ENCODE measurements around the gene EEF1AKMT1. TPM values are rescaled to one million over a fixed set of nuclear protein-coding genes. Genes with fewer than 3 reads are reported as not detected.
A peak's percentile ranks its signal among the peaks of the same experiment; 100 is the strongest.

EEF1AKMT1 gene
- total and polyA plus RNA-seq, 2 experiments from 2014 or later, result 3.2 to 7.6 TPM

GRCh38 chr13:20714161-20714560, 59.6 kb downstream of the EEF1AKMT1 start (continued):
- TF ChIP-seq REST (IDR thresholded peaks at IDR 0.05; ENCODE audit: unreplicated experiment) (no peak), ETS1 (IDR thresholded peaks at IDR 0.05) (no peak), NANOG (IDR thresholded peaks at IDR 0.05; ENCODE audit: borderline replicate concordance) (no peak), EZH2phosphoT487 (IDR thresholded peaks at IDR 0.05; ENCODE audit: unreplicated experiment) (no peak), STAT1 (IDR thresholded peaks at IDR 0.05; ENCODE audit: unreplicated experiment) (no peak)

- H3K4me3 Mint-ChIP-seq, result no peak overlapping the region
- Histone ChIP-seq H4K20me1 (replicated peaks; ENCODE audit: insufficient read depth) (no peaks in the 10 kb centered on the region), H3K79me2 (replicated peaks; ENCODE audit: insufficient read depth) (no peaks in the 10 kb centered on the region), H2AFZ (peak overlapping the region; percentile 98; the same call in 1 of the 2 replicates), H3K36me3 (ENCODE audit: insufficient read depth) (no peaks in the 10 kb centered on the region), H3F3A (replicated peaks; ENCODE audit: low read depth) (no peaks in the 10 kb centered on the region), H3K9me2 (ENCODE audit: insufficient read depth) (no peaks in the 10 kb centered on the region), H3K27me3 (ENCODE audit: insufficient read depth) (no peaks in the 10 kb centered on the region; the same call in 1 of the 2 replicates), H3K4me2 (peak overlapping the region; percentile 78; the same call in 1 of the 2 replicates), H3K4me1 (ENCODE audit: insufficient read depth) (peaks cover 11% of the 10 kb centered on the region), H3K27ac (ENCODE audit: low read depth) (no peak overlapping the region), H3K4me3 (no peak overlapping the region)
- H3K4me1 Mint-ChIP-seq, result peaks cover 20% of the 10 kb centered on the region
- H3K36me3 Mint-ChIP-seq (ENCODE audit: low read depth), result no peaks in the 10 kb centered on the region
- no peaks in the 10 kb centered on the region for H3K9me3 Mint-ChIP-seq
- DNase-seq (ENCODE audit: low spot score) (no peak), ATAC-seq (no peak)
- H3K27me3 Mint-ChIP-seq (ENCODE audit: insufficient read depth, low read depth, poor library complexity), result peaks cover 12% of the 10 kb centered on the region
- TF ChIP-seq NANOG (IDR thresholded peaks at IDR 0.05; ENCODE audit: borderline replicate concordance), result no peak
- TF ChIP-seq JUNB (IDR thresholded peaks at IDR 0.05; ENCODE audit: unreplicated experiment), result no peak
- TF ChIP-seq ZNF114 (CRISPR knock-in tag; IDR thresholded peaks at IDR 0.05), result no peak
- no peak for TF ChIP-seq EZH2 (IDR thresholded peaks at IDR 0.05; ENCODE audit: low read depth, unreplicated experiment)
- no peak overlapping the region for H3K27ac Mint-ChIP-seq
These were observed 60.0 kb downstream of the EEF1AKMT1 start for GRCh38 chr13:20713751-20714150.

- DNase-seq (ENCODE audit: low spot score) (peak; percentile 69), ATAC-seq (peak; percentile 42)
- Histone ChIP-seq H3K4me1 (ENCODE audit: insufficient read depth) (peaks cover 11% of the 10 kb centered on the region), H4K20me1 (replicated peaks; ENCODE audit: insufficient read depth) (no peaks in the 10 kb centered on the region), H3K9me2 (ENCODE audit: insufficient read depth) (no peaks in the 10 kb centered on the region), H3K36me3 (ENCODE audit: insufficient read depth) (no peaks in the 10 kb centered on the region), H3K27me3 (ENCODE audit: insufficient read depth) (no peaks in the 10 kb centered on the region; the same call in 1 of the 2 replicates), H3K27ac (ENCODE audit: low read depth) (no peak overlapping the region), H3F3A (replicated peaks; ENCODE audit: low read depth) (no peaks in the 10 kb centered on the region), H3K79me2 (replicated peaks; ENCODE audit: insufficient read depth) (no peaks in the 10 kb centered on the region), H3K4me3 (peak overlapping the region; percentile 43), H3K4me2 (peak overlapping the region; percentile 78), H2AFZ (peak overlapping the region; percentile 98)
- no peaks in the 10 kb centered on the region for H3K9me3 Mint-ChIP-seq
- H3K27ac Mint-ChIP-seq, result peak overlapping the region; percentile 28; the same call in 1 of the 2 replicates
- H3K4me3 Mint-ChIP-seq, result peak overlapping the region; percentile 58; the same call in 2 of the 3 replicates
- peaks cover 13% of the 10 kb centered on the region for H3K27me3 Mint-ChIP-seq (ENCODE audit: insufficient read depth, low read depth, poor library complexity)
- no peaks in the 10 kb centered on the region for H3K36me3 Mint-ChIP-seq (ENCODE audit: low read depth)
- peaks cover 20% of the 10 kb centered on the region for H3K4me1 Mint-ChIP-seq
- TF ChIP-seq EZH2 (IDR thresholded peaks at IDR 0.05; ENCODE audit: low read depth, unreplicated experiment), result no peak
- TF ChIP-seq CREB1 (CRISPR knock-in tag; IDR thresholded peaks at IDR 0.05; ENCODE audit: low read depth), result no peak
- no peak for TF ChIP-seq CTCF (conservative IDR thresholded peaks at IDR 0.05; ENCODE audit: low read depth in 2 of 2)
- no peak for TF ChIP-seq REST (IDR thresholded peaks at IDR 0.05; ENCODE audit: unreplicated experiment)
- TF ChIP-seq ETS1 (IDR thresholded peaks at IDR 0.05), result no peak
- TF ChIP-seq ZNF331 (CRISPR knock-in tag; IDR thresholded peaks at IDR 0.05; ENCODE audit: low read depth), result no peak
These were observed 60.8 kb downstream of the EEF1AKMT1 start for GRCh38 chr13:20713014-20713376.

All from GM23338 (cell line).